Measurements from ENCODE around the gene AIFM2. TPM values are rescaled to one million over a fixed set of nuclear protein-coding genes. Genes with fewer than 3 reads are reported as not detected.

Gene AIFM2
- total RNA-seq, 1 donor from 2014 or later, result 0.74 TPM

GRCh38 chr10:70145666-70146488 is 13.3 kb upstream of the AIFM2 start:
- Mint-ChIP-seq H3K27ac (ENCODE audit: unreplicated experiment) (peak overlapping the region; percentile 75), H3K9me3 (ENCODE audit: unreplicated experiment) (peaks cover 5% of the 10 kb centered on the region), H3K36me3 (ENCODE audit: unreplicated experiment) (no peaks in the 10 kb centered on the region), H3K27me3 (ENCODE audit: unreplicated experiment) (peaks cover 2% of the 10 kb centered on the region), H3K4me1 (ENCODE audit: low read depth, unreplicated experiment) (no peaks in the 10 kb centered on the region), H3K4me3 (ENCODE audit: unreplicated experiment) (peak overlapping the region; percentile 90)
- DNase-seq, result peak; percentile 80
- TF ChIP-seq CTCF (IDR thresholded peaks at IDR 0.05; ENCODE audit: partially characterized antibody, unreplicated experiment), result peak; percentile 61

DNA sequence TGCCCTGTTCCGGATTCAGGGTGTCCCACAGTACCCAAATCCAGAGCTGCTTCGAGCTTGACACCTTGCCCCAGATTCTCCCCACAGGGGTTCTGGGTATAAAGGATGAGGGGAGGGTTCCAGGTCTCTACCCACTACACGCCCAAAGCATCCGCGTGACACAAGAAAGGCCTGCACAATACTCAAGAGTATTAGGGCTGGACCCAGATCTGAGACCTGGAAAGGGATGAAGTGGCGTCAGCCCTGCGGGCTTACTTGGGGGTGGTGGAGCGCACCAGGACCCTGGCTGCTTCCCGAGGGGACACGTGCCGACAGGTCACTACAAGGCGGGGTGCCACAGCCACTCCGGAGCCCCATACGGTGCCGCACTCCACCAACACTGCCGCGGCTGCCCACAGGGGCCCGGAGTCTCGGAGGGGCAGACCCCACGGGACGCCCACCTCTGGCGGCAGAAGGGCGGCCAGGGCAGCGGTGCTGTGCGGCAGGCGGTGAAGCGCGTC is 12.6 kb upstream of the AIFM2 start:
- no peak for DNase-seq
- peak overlapping the region; percentile 74 for H3K4me3 Mint-ChIP-seq (ENCODE audit: unreplicated experiment)
- H3K27ac Mint-ChIP-seq (ENCODE audit: unreplicated experiment), result no peak overlapping the region
- TF ChIP-seq CTCF (IDR thresholded peaks at IDR 0.05; ENCODE audit: partially characterized antibody, unreplicated experiment), result no peak
- no peaks in the 10 kb centered on the region for H3K4me1 Mint-ChIP-seq (ENCODE audit: low read depth, unreplicated experiment)
- H3K36me3 Mint-ChIP-seq (ENCODE audit: unreplicated experiment), result no peaks in the 10 kb centered on the region
- H3K27me3 Mint-ChIP-seq (ENCODE audit: unreplicated experiment), result peaks cover 2% of the 10 kb centered on the region
- peaks cover 4% of the 10 kb centered on the region for H3K9me3 Mint-ChIP-seq (ENCODE audit: unreplicated experiment)

DNA sequence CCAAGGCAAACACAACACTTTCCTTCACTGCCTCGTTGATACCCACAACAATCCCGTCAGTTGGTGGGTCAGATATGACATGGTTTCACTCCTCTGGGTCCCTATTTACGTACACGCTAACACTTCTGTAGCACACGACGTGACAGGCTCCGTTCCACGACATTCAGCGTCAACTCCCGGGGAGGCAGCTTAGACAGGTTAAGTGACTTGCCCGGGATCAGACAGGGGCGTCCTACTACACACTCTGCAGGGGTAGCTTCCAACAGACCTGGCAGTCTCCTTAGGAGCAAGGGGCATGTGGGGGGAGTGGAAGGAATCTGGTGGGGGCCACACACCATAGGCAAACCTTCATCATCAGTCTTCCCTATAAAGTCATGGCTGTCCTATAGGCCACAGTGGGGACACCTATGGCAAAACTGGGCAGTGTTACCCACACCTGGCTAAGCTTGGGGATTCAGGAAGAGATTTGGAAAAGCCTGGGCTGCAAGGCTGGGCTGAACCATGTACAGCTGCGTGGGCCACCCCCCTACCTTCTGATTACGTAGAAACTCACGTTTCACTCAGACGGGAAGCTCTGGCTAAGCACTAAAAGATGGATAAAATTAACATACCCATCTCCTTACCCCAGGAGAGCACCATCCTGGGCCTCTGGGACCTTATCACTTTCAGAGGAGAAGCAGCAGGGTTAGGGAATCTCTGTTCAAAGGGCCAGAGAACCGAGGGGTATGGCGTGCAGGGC is 11.9 kb upstream of the AIFM2 start:
- H3K36me3 Mint-ChIP-seq (ENCODE audit: unreplicated experiment), result no peaks in the 10 kb centered on the region
- DNase-seq, result no peak
- no peak overlapping the region for H3K27ac Mint-ChIP-seq (ENCODE audit: unreplicated experiment)
- peaks cover 4% of the 10 kb centered on the region for H3K9me3 Mint-ChIP-seq (ENCODE audit: unreplicated experiment)
- peaks cover 2% of the 10 kb centered on the region for H3K27me3 Mint-ChIP-seq (ENCODE audit: unreplicated experiment)
- peak overlapping the region; percentile 74 for H3K4me3 Mint-ChIP-seq (ENCODE audit: unreplicated experiment)
- no peak for TF ChIP-seq CTCF (IDR thresholded peaks at IDR 0.05; ENCODE audit: partially characterized antibody, unreplicated experiment)
- no peaks in the 10 kb centered on the region for H3K4me1 Mint-ChIP-seq (ENCODE audit: low read depth, unreplicated experiment)

GRCh38 chr10:70142555-70142954 is 9.9 kb upstream of the AIFM2 start:
- peaks cover 2% of the 10 kb centered on the region for H3K4me1 Mint-ChIP-seq (ENCODE audit: low read depth, unreplicated experiment)
- TF ChIP-seq CTCF (IDR thresholded peaks at IDR 0.05; ENCODE audit: partially characterized antibody, unreplicated experiment), result no peak
- H3K27ac Mint-ChIP-seq (ENCODE audit: unreplicated experiment), result no peak overlapping the region
- DNase-seq, result no peak
- H3K27me3 Mint-ChIP-seq (ENCODE audit: unreplicated experiment), result peaks cover 4% of the 10 kb centered on the region
- peaks cover 5% of the 10 kb centered on the region for H3K36me3 Mint-ChIP-seq (ENCODE audit: unreplicated experiment)
- H3K4me3 Mint-ChIP-seq (ENCODE audit: unreplicated experiment), result no peak overlapping the region
- peaks cover 5% of the 10 kb centered on the region for H3K9me3 Mint-ChIP-seq (ENCODE audit: unreplicated experiment)

Measured in glutamatergic neuron (in vitro differentiated cells).